Right lobe of liver (tissue), 6 donors: ENCODE data around the gene MYO3B. TPM values are rescaled to one million over a fixed set of nuclear protein-coding genes. Genes with fewer than 3 reads are reported as not detected.
"Not testable (repeated sequence)": the region's sequence is repeated elsewhere in the genome, so short reads cannot be mapped to it uniquely, and the experiment has no call there.

Experiments
- ATAC-seq, 4 donors: fragments of 200-7000 bp; cut with Tn5 transposase; one replicate each; pipeline ENCODE4 v1.9.1; 2020; ENCODE audit warnings: mild to moderate bottlenecking in 4 of 4, moderate library complexity in 4 of 4
- DNase-seq, 3 donors: peaks; one replicate each; pipeline ENCODE4 v3.0.0-alpha.2; 2020
- H3K27ac ChIP-seq, 3 donors: fragments of 200-600 bp; one replicate each; pipeline ENCODE4 v1.8.0; 2022
- H3K27me3 ChIP-seq, 2 donors: fragments of 200-600 bp; one replicate each; pipeline ENCODE4 v1.8.0; 2022
- H3K36me3 ChIP-seq, 4 donors: fragments of 200-600 bp; sonication (generic) in 1 of 4; one replicate each; pipeline versions ENCODE4 v1.5.1 to v1.8.0; 2017 to 2022; ENCODE audit warnings: control low read depth in 1 of 4
- H3K4me1 ChIP-seq, 4 donors: fragments of 200-600 bp; sonication (generic) in 1 of 4; one replicate each; pipeline versions ENCODE4 v1.5.1 to v1.8.0; 2017 to 2022; ENCODE audit warnings: control low read depth in 1 of 4
- H3K4me3 ChIP-seq, 3 donors: fragments of 200-600 bp; one replicate each; pipeline ENCODE4 v1.8.0; 2022
- H3K9me3 ChIP-seq, 4 donors: fragments of 200-600 bp; sonication (generic) in 1 of 4; one replicate each; pipeline versions ENCODE4 v1.5.1 to v1.8.0; 2017 to 2022; ENCODE audit warnings: control low read depth in 1 of 4
- POLR2A ChIP-seq: fragments of 450-650 bp; IDR thresholded peaks from one replicate; pipeline ENCODE4 v1.6.1; 2017; ENCODE audit warnings: antibody characterized with exemption, mild to moderate bottlenecking
- WGBS: methylation state at CpG from one replicate; pipeline ENCODE4 v1.1.6; 2018; ENCODE audit warnings: low coverage, low lambda C conversion rate; ENCODE audit not compliant: insufficient coverage; ENCODE audit errors: missing lambda C conversion rate; 5-methylcytosine and 5-hydroxymethylcytosine counted together
- intact Hi-C, 2 donors: fragments of 100-400 bp; cut with DNase I; formaldehyde crosslinking; loops; one replicate each; pipeline versions ENCODE4 v1.11.2 to v1.14.1; 2022
- total RNA-seq, 6 experiments: library from RNA; depleted of rRNA in 2 of 6; stranded (reverse); fragments of >200 nt in 2 of 6; fragmentation: NEBNext Ultra II Directional in 3 of 6; extraction: Animal tissue kit (Norgen Biotek cat#: 25700) in 3 of 6; gene quantifications; one replicate each; pipeline versions ENCODE4 v1.1.0 to v1.2.4, GENCODE V29; 2016 to 2023
- TF ChIP-seq, protein P1 (sequence below), 4 donors: fragments of 200-600 bp in 3 of 4; fragments of 450-650 bp in 1 of 4; IDR thresholded peaks; one replicate each; pipeline versions ENCODE4 v1.5.1 to v1.8.0; 2016 to 2022; ENCODE audit warnings: antibody characterized with exemption in 4 of 4, mild to moderate bottlenecking in 2 of 4
- donor health status: DM: no; HTN: yes; CAD: no.
- donor health status: DM: no; HTN: no; CAD: no.
- donor health status: DM: no; HTN: no; CAD: no.
- donor health status: DM: no; HTN: yes; CAD: no.
- donor health status: DM: no; HTN: yes; CAD: no.

Gene MYO3B
- total RNA-seq, 6 experiments from 2014 or later: 0.18 to 0.25 TPM; not detected in 4

- no peak for DNase-seq
- H3K4me1 ChIP-seq: no peaks in the 10 kb centered on the region
- no peaks in the 10 kb centered on the region for H3K36me3 ChIP-seq
- WGBS: 64% methylated on average over 2 of the region's 2 CpGs
- TF ChIP-seq, protein P1, sequence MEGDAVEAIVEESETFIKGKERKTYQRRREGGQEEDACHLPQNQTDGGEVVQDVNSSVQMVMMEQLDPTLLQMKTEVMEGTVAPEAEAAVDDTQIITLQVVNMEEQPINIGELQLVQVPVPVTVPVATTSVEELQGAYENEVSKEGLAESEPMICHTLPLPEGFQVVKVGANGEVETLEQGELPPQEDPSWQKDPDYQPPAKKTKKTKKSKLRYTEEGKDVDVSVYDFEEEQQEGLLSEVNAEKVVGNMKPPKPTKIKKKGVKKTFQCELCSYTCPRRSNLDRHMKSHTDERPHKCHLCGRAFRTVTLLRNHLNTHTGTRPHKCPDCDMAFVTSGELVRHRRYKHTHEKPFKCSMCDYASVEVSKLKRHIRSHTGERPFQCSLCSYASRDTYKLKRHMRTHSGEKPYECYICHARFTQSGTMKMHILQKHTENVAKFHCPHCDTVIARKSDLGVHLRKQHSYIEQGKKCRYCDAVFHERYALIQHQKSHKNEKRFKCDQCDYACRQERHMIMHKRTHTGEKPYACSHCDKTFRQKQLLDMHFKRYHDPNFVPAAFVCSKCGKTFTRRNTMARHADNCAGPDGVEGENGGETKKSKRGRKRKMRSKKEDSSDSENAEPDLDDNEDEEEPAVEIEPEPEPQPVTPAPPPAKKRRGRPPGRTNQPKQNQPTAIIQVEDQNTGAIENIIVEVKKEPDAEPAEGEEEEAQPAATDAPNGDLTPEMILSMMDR (IDR thresholded peaks at IDR 0.05): no peak
- TF ChIP-seq POLR2A: no peak
- no peak for ATAC-seq
- intact Hi-C loops: no loop called here
- no peaks in the 10 kb centered on the region for H3K27me3 ChIP-seq
- H3K9me3 ChIP-seq: no peaks in the 10 kb centered on the region
- H3K4me3 ChIP-seq: no peak overlapping the region
- no peak overlapping the region for H3K27ac ChIP-seq
Observed at GRCh38 chr2:170345607-170346006, 167.7 kb downstream of the MYO3B start.

DNA sequence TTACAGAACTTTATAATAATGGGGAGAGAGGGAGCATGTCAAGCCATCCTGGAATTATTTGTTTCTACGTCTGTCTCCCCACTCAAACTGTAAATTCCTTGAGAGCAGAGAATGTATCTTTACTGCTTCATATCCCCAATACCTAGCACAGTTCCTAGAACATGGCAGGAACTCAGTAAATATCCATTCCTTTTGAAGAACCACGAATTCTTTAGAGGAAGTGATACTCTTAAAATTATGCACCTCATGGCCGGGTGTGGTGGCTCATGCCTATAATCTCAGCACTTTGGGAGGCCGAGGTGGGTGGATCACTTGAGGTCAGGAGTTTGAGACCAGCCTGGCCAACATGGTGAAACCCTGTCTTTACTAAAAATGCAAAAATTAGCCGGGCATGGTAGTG, 171.3 kb downstream of the MYO3B start:
- H3K27me3 ChIP-seq, H3K36me3 ChIP-seq, H3K27ac ChIP-seq, DNase-seq, intact Hi-C loops, H3K9me3 ChIP-seq, H3K4me1 ChIP-seq, ATAC-seq, H3K4me3 ChIP-seq: not testable (repeated sequence)
- WGBS: 58% methylated on average over 5 of the region's 5 CpGs

DNA sequence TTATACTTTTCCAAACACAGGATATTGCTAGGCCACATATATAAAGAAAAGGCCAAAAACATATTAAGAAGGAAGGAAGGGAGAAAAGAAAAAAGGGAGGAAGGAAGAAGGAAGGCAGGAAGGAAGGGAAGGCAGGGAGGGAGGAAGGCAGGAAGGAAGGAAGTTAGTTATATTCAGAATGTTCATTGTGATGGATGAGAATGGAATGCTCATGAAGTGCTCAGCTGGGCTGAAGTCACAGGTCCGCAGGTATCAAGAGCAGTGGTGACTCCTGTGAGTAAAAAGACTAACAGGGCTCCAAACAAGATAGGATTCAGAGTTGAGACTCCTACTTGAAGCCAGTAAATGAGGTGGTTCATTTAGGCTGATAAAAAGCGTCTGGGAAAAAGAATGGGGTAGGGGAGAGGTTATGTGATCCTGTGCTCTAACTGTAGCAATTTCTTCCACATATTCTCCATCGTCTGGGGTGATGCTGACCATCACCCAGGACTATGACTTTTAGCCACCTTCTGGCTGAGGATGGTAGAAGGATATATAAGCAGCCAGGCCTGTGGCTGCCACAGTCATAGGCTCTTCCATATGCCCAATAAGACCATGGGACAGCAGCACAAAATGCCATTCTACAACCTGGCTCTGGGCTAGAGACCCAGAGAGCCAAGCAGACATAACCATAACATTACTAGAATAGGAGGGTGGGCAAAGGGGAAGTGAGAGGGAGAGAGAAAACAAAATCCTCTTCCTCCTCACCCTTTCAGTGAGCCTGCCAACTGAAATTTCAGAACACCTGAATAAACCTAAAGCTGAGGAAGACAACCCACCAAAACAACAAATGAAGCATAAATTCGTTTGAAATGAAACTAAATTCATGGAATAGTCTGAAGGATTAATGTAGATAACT, 173.2 kb downstream of the MYO3B start:
- DNase-seq (no peak), ATAC-seq (no peak)
- no peaks in the 10 kb centered on the region for H3K27me3 ChIP-seq
- TF ChIP-seq, protein P1 (IDR thresholded peaks at IDR 0.05): no peak
- TF ChIP-seq POLR2A: no peak
- no peaks in the 10 kb centered on the region for H3K9me3 ChIP-seq
- no peaks in the 10 kb centered on the region for H3K4me1 ChIP-seq
- intact Hi-C loops: no loop called here
- no peak overlapping the region for H3K4me3 ChIP-seq
- no peaks in the 10 kb centered on the region for H3K36me3 ChIP-seq
- H3K27ac ChIP-seq: no peak overlapping the region
- WGBS: 45% methylated on average over 4 of the region's 4 CpGs

DNA sequence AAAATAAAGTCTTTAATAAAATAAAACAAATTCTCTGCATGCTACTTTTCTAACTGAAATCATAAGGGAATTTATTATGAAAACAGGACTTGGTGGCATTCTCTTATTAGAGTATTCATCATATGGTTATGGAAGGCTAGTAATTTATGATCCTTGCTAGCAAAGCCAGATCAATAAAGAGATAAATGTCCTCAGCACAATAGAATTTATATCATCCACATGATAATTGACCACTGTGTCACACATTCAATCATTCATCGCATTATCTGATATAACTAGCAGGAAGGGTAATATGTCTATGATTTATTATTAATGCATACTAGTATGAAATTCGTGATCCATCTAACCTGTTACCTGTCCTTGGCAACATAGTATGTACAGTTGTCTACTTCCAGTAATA, 175.8 kb downstream of the MYO3B start:
- DNase-seq (no peak), ATAC-seq (no peak)
- TF ChIP-seq, protein P1 (IDR thresholded peaks at IDR 0.05): no peak
- no peak for TF ChIP-seq POLR2A
- H3K36me3 ChIP-seq: no peaks in the 10 kb centered on the region
- H3K4me3 ChIP-seq: no peak overlapping the region
- no peaks in the 10 kb centered on the region for H3K4me1 ChIP-seq
- WGBS: 56% methylated on average over 2 of the region's 2 CpGs
- no peaks in the 10 kb centered on the region for H3K9me3 ChIP-seq
- intact Hi-C loops: no loop called here
- no peak overlapping the region for H3K27ac ChIP-seq
- no peaks in the 10 kb centered on the region for H3K27me3 ChIP-seq

DNA sequence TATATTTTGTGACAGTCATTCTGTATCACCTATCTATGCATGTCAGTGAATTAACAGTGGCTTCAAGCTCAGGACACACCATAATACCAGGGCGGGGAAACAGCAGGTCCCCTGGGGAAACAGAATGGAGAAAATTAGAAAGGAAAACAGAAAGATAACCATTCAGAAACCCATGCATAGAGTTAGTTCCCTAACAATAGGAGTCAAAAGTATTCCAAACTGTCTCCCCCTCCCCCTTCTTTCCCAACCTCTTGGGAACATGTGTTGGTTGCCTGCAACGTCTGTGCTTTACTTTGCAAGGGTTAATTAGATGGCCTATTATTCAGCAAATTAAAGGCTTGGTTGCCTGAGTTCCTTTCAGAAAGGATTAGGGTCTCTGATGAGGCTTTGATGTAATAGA, 176.4 kb downstream of the MYO3B start:
- 28% methylated on average over 2 of the region's 2 CpGs for WGBS
- H3K4me1 ChIP-seq: no peaks in the 10 kb centered on the region
- H3K4me3 ChIP-seq: no peak overlapping the region
- DNase-seq: no peak
- no peaks in the 10 kb centered on the region for H3K27me3 ChIP-seq
- intact Hi-C loops: no loop called here
- no peak overlapping the region for H3K27ac ChIP-seq
- no peaks in the 10 kb centered on the region for H3K9me3 ChIP-seq
- H3K36me3 ChIP-seq: no peaks in the 10 kb centered on the region
- TF ChIP-seq, protein P1 (IDR thresholded peaks at IDR 0.05): no peak
- TF ChIP-seq POLR2A: no peak
- no peak for ATAC-seq
